Coronary artery (tissue), 2 donors: ENCODE results near the gene FAM98B.
"Not testable (repeated sequence)": the region's sequence is repeated elsewhere in the genome, so short reads cannot be mapped to it uniquely, and the experiment has no call there.

Source experiments
- DNase-seq: peaks from one replicate; pipeline ENCODE4 v3.0.0-alpha.2; 2017; ENCODE audit warnings: low spot score
- H3K27ac ChIP-seq, 2 donors: fragments of 200-600 bp; sonication (generic); one replicate each; pipeline ENCODE4 v1.5.1; 2016 to 2019
- H3K4me3 ChIP-seq: fragments of 200-600 bp; sonication (generic); 2 replicates; pipeline ENCODE4 v1.5.1; 2016; ENCODE audit warnings: mild to moderate bottlenecking, moderate library complexity
- CTCF ChIP-seq: fragments of 200-600 bp; sonication (generic); IDR thresholded peaks from one replicate; pipeline ENCODE4 v1.5.1; 2019; ENCODE audit warnings: antibody characterized with exemption

The FAM98B gene

GRCh38 chr15:38424101-38424552, 29.8 kb upstream of the FAM98B start:
- no peak overlapping the region for H3K27ac ChIP-seq
- TF ChIP-seq CTCF = no peak
- H3K4me3 ChIP-seq = no peak overlapping the region
- no peak for DNase-seq

- Histone ChIP-seq H3K4me3 (no peak overlapping the region), H3K27ac (no peak overlapping the region)
- TF ChIP-seq CTCF = no peak
- DNase-seq = no peak
Measured at GRCh38 chr15:38425269-38425668, 28.7 kb upstream of the FAM98B start.

- H3K27ac ChIP-seq = no peak overlapping the region
- H3K4me3 ChIP-seq = no peak overlapping the region
- no peak for DNase-seq
- TF ChIP-seq CTCF = no peak
Measured at GRCh38 chr15:38427380-38427779, 26.5 kb upstream of the FAM98B start.

- H3K4me3 ChIP-seq = no peak overlapping the region
- TF ChIP-seq CTCF = no peak
- no peak for DNase-seq
- H3K27ac ChIP-seq = no peak overlapping the region
Measured at GRCh38 chr15:38430106-38430760, 23.7 kb upstream of the FAM98B start.

- no peak for TF ChIP-seq CTCF
- no peak overlapping the region for H3K4me3 ChIP-seq
- no peak overlapping the region for H3K27ac ChIP-seq
- DNase-seq = no peak
Measured at GRCh38 chr15:38436993-38437392, 16.9 kb upstream of the FAM98B start.

- not testable (repeated sequence) for DNase-seq, H3K4me3 ChIP-seq, H3K27ac ChIP-seq
Measured at GRCh38 chr15:38437603-38438002, 16.3 kb upstream of the FAM98B start.

- Histone ChIP-seq H3K4me3 (no peak overlapping the region), H3K27ac (no peak overlapping the region)
- no peak for TF ChIP-seq CTCF
- DNase-seq = no peak
Measured at GRCh38 chr15:38438031-38438986, 15.6 kb upstream of the FAM98B start.
